GM23338 (cell line): ENCODE data around the gene DUSP18. TPM values are rescaled to one million over a fixed set of nuclear protein-coding genes. Genes with fewer than 3 reads are reported as not detected.

ENCODE experiments used
- ATAC-seq: fragments of 200-7000 bp; cut with Tn5 transposase; 3 replicates; pipeline ENCODE4 v1.9.1; 2020
- DNase-seq: peaks from one replicate; pipeline ENCODE4 v3.0.0-alpha.2; 2015; ENCODE audit warnings: low spot score
- H2AFZ ChIP-seq: fragments of 200-600 bp; sonication (generic); 2 replicates; pipeline ENCODE4 v1.8.0; 2016; ENCODE audit warnings: antibody characterized with exemption, mild to moderate bottlenecking, moderate library complexity
- H3F3A ChIP-seq: fragments of 200-600 bp; sonication (generic); replicated peaks from 2 replicates; pipeline ENCODE4 v1.8.0; 2017; ENCODE audit warnings: antibody characterized with exemption, mixed run types, low read depth
- H3K27ac ChIP-seq: fragments of 200-600 bp; sonication (generic); 2 replicates; pipeline ENCODE4 v1.6.1; 2016; ENCODE audit warnings: low read depth
- H3K27me3 ChIP-seq: fragments of 200-600 bp; sonication (generic); 2 replicates; pipeline ENCODE4 v1.8.0; 2016; ENCODE audit warnings: mild to moderate bottlenecking, mixed run types, moderate library complexity; ENCODE audit not compliant: insufficient read depth
- H3K36me3 ChIP-seq: fragments of 200-600 bp; sonication (generic); 2 replicates; pipeline ENCODE4 v1.8.0; 2016; ENCODE audit warnings: mild to moderate bottlenecking; ENCODE audit not compliant: insufficient read depth
- H3K4me1 ChIP-seq: fragments of 200-600 bp; sonication (generic); 2 replicates; pipeline ENCODE4 v1.8.0; 2016; ENCODE audit warnings: mild to moderate bottlenecking, moderate library complexity; ENCODE audit not compliant: insufficient read depth
- H3K4me2 ChIP-seq: fragments of 200-600 bp; sonication (generic); 2 replicates; pipeline ENCODE4 v1.7.1; 2017; ENCODE audit warnings: mixed run types
- H3K4me3 ChIP-seq: fragments of 200-600 bp; sonication (generic); 2 replicates; pipeline ENCODE4 v1.6.1; 2016; ENCODE audit warnings: mixed run types
- H3K79me2 ChIP-seq: fragments of 200-600 bp; sonication (generic); replicated peaks from 2 replicates; pipeline ENCODE4 v1.8.0; 2017; ENCODE audit warnings: mild to moderate bottlenecking; ENCODE audit not compliant: insufficient read depth
- H3K9me2 ChIP-seq: fragments of 200-600 bp; sonication (generic); 2 replicates; pipeline ENCODE4 v1.8.0; 2017; ENCODE audit not compliant: insufficient read depth
- H4K20me1 ChIP-seq: fragments of 200-600 bp; sonication (generic); replicated peaks from 2 replicates; pipeline ENCODE4 v1.8.0; 2017; ENCODE audit warnings: mild to moderate bottlenecking; ENCODE audit not compliant: insufficient read depth
- H3K27ac Mint-ChIP-seq: 2 replicates; pipeline ENCODE4 v1.8.0; 2020; ENCODE audit warnings: inconsistent platforms, mild to moderate bottlenecking, moderate library complexity, mixed read lengths
- H3K27me3 Mint-ChIP-seq: 3 replicates; pipeline ENCODE4 v1.8.0; 2022; ENCODE audit warnings: low read depth, mild to moderate bottlenecking, moderate library complexity, mixed read lengths, inconsistent platforms; ENCODE audit not compliant: insufficient read depth, poor library complexity
- H3K36me3 Mint-ChIP-seq: 3 replicates; pipeline ENCODE4 v1.8.0; 2021; ENCODE audit warnings: low read depth, mild to moderate bottlenecking, inconsistent platforms, moderate library complexity, mixed read lengths
- H3K4me1 Mint-ChIP-seq: 3 replicates; pipeline ENCODE4 v1.8.0; 2020; ENCODE audit warnings: mild to moderate bottlenecking, inconsistent platforms, mixed read lengths
- H3K4me3 Mint-ChIP-seq: 3 replicates; pipeline ENCODE4 v1.8.0; 2021; ENCODE audit warnings: moderate library complexity, mild to moderate bottlenecking, inconsistent platforms, mixed read lengths
- H3K9me3 Mint-ChIP-seq: 3 replicates; pipeline ENCODE4 v1.8.0; 2020; ENCODE audit warnings: moderate library complexity, mild to moderate bottlenecking, inconsistent platforms, mixed read lengths
- CREB1 ChIP-seq: fragments of 250-450 bp; sonication (Bioruptor Pico); IDR thresholded peaks from 2 replicates; pipeline ENCODE4 v1.5.0; 2020; ENCODE audit warnings: low read depth, mild to moderate bottlenecking, moderate library complexity
- CTCF ChIP-seq, 2 experiments: fragments of 200-600 bp in 1 of 2; sonication (generic) in 1 of 2; conservative IDR thresholded peaks; 2 replicates each; pipeline versions ENCODE4 v1.5.1 to v1.6.1; 2016 to 2017; ENCODE audit warnings: antibody characterized with exemption in 2 of 2, low read depth in 2 of 2, mild to moderate bottlenecking in 2 of 2, moderate library complexity in 1 of 2
- EZH2 ChIP-seq: fragments of 200-600 bp; sonication (generic); IDR thresholded peaks from one replicate; pipeline ENCODE4 v1.8.0; 2017; ENCODE audit warnings: antibody characterized with exemption, mild to moderate bottlenecking, low read depth; ENCODE audit not compliant: unreplicated experiment
- EZH2phosphoT487 ChIP-seq: fragments of 200-600 bp; sonication (generic); IDR thresholded peaks from one replicate; pipeline ENCODE4 v1.8.1; 2018; ENCODE audit warnings: antibody characterized with exemption; ENCODE audit not compliant: unreplicated experiment
- JUNB ChIP-seq: IDR thresholded peaks from one replicate; pipeline ENCODE4 v1.6.1; 2016; ENCODE audit warnings: antibody characterized with exemption; ENCODE audit not compliant: unreplicated experiment
- NANOG ChIP-seq: IDR thresholded peaks from 2 replicates; pipeline ENCODE4 v1.6.1; 2016; ENCODE audit warnings: antibody characterized with exemption, borderline replicate concordance
- STAT1 ChIP-seq: IDR thresholded peaks from one replicate; pipeline ENCODE4 v1.6.1; 2016; ENCODE audit warnings: antibody characterized with exemption; ENCODE audit not compliant: unreplicated experiment
- ZNF331 ChIP-seq: fragments of 250-450 bp; sonication (Bioruptor Pico); IDR thresholded peaks from 2 replicates; pipeline ENCODE4 v1.5.0; 2020; ENCODE audit warnings: low read depth, mild to moderate bottlenecking, moderate library complexity
- ZNF462 ChIP-seq: fragments of 250-450 bp; sonication (Bioruptor Pico); IDR thresholded peaks from 2 replicates; pipeline ENCODE4 v1.5.0; 2020; ENCODE audit warnings: mild to moderate bottlenecking, moderate library complexity
- polyA plus RNA-seq: library from polyadenylated mRNA; unstranded; fragments of >200 nt; fragmentation: Nextera tagmentation; extraction: Ambion mirVana; gene quantifications from 2 replicates; pipeline ENCODE4 v1.2.1, GENCODE V29; 2016
- total RNA-seq: library from RNA; depleted of rRNA; stranded (reverse); fragments of >200 nt; shearing (Covaris generic); gene quantifications from 2 replicates; pipeline ENCODE4 v1.2.3, GENCODE V29; 2014

DUSP18 gene
- total and polyA plus RNA-seq, 2 experiments from 2014 or later: 2.2 to 2.7 TPM

GRCh38 chr22:30702856-30703255, 35.2 kb upstream of the DUSP18 start (continued):
- TF ChIP-seq ZNF462 (CRISPR knock-in tag) (no peak), CTCF (conservative IDR thresholded peaks at IDR 0.05; ENCODE audit: low read depth in 2 of 2) (no peak), EZH2 (no peak), CREB1 (CRISPR knock-in tag) (no peak), JUNB (no peak)

- H3K4me2 ChIP-seq: no peak overlapping the region
- Mint-ChIP-seq H3K4me1 (peaks cover 13% of the 10 kb centered on the region), H3K27me3 (no peaks in the 10 kb centered on the region), H3K36me3 (no peaks in the 10 kb centered on the region), H3K27ac (no peak overlapping the region), H3K4me3 (no peak overlapping the region), H3K9me3 (no peaks in the 10 kb centered on the region; the same call in 2 of the 3 replicates)
- no peak overlapping the region for H2AFZ ChIP-seq
- H3K36me3 ChIP-seq: no peaks in the 10 kb centered on the region
- H3K27ac ChIP-seq: no peak overlapping the region
- H3K79me2 ChIP-seq: no peaks in the 10 kb centered on the region
- H4K20me1 ChIP-seq: no peaks in the 10 kb centered on the region; the same call in 1 of the 2 replicates
- no peak overlapping the region for H3K4me3 ChIP-seq
- no peaks in the 10 kb centered on the region for H3F3A ChIP-seq
- DNase-seq: no peak
- no peaks in the 10 kb centered on the region for H3K4me1 ChIP-seq
- ATAC-seq: no peak
- no peaks in the 10 kb centered on the region for H3K9me2 ChIP-seq
- peaks cover 2% of the 10 kb centered on the region; the same call in 1 of the 2 replicates for H3K27me3 ChIP-seq
- no peak for TF ChIP-seq EZH2phosphoT487
- no peak for TF ChIP-seq STAT1
- no peak for TF ChIP-seq NANOG
- TF ChIP-seq ZNF331: no peak
- no peak for TF ChIP-seq ZNF462 (CRISPR knock-in tag)
These were observed 34.2 kb upstream of the DUSP18 start for GRCh38 chr22:30701872-30702271.
